OCI-LY1 (cell line): ENCODE data around the gene BBC3.

Experiments used
- CTCF ChIP-seq: fragments of 200-600 bp; sonication (generic), shearing (Covaris generic); IDR thresholded peaks from 2 replicates; pipeline ENCODE4 v1.5.1; 2017; ENCODE audit warnings: mild to moderate bottlenecking, antibody characterized with exemption, low read length, moderate library complexity, mixed read lengths
- EZH2 ChIP-seq: fragments of 200-600 bp; sonication (generic), shearing (Covaris generic); IDR thresholded peaks from 2 replicates; pipeline ENCODE4 v1.8.0; 2017; ENCODE audit warnings: borderline replicate concordance, mixed run types, mild to moderate bottlenecking, antibody characterized with exemption, low read length, moderate library complexity, mixed read lengths

- TF ChIP-seq CTCF (no peak), EZH2 (no peak)
Observed at GRCh38 chr19:47195434-47195833, 35.6 kb downstream of the BBC3 start.
